Left kidney (tissue), 2 donors: ENCODE data around the gene SAMD8. TPM values are rescaled to one million over a fixed set of nuclear protein-coding genes. Genes with fewer than 3 reads are reported as not detected.
"Not testable (repeated sequence)": the region's sequence is repeated elsewhere in the genome, so short reads cannot be mapped to it uniquely, and the experiment has no call there.

ENCODE experiments used
- DNase-seq: peaks from one replicate; pipeline ENCODE4 v3.0.0-alpha.2; 2013
- polyA plus RNA-seq: library from polyadenylated mRNA; unstranded; fragments of 120-200 nt; gene quantifications from one replicate; pipeline ENCODE4 v1.2.1, GENCODE V29; 2013; ENCODE audit not compliant: insufficient read length

Gene SAMD8
- polyA plus RNA-seq, 1 donor, result 16.0 TPM

- no peak for DNase-seq
Measured at GRCh38 chr10:75195035-75195763, 83.7 kb downstream of the SAMD8 start.

DNA sequence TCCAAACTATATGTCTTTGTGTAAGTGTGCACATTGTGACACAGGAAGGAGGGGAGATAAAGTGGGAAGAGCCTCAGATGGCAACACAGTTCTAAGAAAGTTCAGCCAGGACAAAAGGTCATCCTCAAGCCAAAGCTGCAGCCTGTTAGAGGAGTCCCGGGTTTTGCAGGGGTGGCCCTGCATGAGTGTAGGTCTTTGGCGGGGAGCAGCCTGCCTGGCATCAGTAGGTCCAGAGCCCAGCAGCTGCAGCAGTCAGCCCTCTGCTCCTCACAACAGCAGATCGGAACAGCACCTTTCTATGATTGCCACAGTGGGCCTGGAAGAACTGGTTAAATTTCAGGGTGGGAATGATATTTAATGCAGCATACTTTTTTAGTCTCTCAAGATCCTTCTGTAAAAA is 85.6 kb downstream of the SAMD8 start:
- DNase-seq, result no peak

DNA sequence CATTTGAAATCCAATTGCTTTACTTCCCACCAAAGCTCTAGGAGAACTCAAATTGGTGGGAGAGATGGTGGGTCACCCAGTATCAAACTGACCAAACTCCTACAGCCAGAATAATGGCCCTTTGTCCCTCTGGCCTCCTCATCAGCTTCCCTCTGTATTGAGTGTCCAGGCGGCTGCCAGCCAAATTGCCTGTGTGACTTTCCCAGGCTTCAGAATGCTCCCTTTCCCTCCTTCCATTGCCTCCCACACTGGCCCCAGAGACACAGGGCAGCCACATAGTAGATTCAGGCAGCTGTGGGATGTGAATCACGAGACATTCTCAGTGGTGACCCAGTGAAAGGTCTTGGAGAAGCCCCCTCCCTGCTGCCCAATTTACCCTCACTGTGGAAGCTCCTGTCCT is 86.5 kb downstream of the SAMD8 start:
- no peak for DNase-seq

DNA sequence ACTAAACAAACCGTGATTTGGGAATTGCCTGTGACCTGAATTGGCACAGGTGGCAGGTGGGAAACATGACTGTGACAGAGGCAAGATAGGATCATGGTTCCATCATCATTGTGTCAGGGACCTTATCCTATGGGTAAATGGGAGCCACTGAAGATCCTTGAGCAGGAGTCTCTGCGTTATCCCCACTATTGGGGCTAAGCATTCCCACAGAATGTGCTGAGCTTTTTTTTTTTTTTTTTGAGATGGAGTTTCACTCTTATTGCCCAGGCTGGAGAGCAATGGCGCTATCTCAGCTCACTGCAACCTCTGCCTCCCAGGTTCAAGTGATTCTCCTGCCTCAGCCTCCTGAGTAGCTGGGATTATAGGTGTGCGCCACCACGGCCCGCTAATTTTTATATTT is 88.5 kb downstream of the SAMD8 start:
- DNase-seq, result not testable (repeated sequence)

DNA sequence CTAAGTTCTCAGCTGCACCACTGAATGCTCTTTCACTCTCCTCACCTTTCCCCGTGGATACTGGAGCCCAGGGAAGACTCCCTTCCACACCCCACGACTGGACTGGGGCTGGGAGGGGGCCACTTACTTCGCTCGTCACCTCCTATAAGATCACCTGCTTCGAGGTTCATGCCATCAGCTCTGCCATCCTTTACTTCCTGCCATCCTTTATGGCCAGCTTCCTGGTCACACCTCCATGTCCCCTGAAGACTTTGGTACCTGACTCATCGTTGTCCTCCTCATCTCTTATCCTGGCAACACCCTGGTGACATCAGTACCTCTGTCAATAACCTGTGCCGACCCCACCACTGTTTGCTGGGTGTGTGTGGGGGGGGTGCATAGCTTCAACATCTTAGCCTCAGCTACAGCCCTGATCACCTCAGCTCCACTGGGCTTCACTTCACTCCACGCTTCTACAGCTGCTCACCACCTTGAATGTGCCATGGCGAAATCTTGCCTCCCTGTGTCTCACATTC is 90.4 kb downstream of the SAMD8 start:
- DNase-seq, result no peak

- DNase-seq, result no peak
Measured at GRCh38 chr10:75202321-75203045, 91.0 kb downstream of the SAMD8 start.

DNA sequence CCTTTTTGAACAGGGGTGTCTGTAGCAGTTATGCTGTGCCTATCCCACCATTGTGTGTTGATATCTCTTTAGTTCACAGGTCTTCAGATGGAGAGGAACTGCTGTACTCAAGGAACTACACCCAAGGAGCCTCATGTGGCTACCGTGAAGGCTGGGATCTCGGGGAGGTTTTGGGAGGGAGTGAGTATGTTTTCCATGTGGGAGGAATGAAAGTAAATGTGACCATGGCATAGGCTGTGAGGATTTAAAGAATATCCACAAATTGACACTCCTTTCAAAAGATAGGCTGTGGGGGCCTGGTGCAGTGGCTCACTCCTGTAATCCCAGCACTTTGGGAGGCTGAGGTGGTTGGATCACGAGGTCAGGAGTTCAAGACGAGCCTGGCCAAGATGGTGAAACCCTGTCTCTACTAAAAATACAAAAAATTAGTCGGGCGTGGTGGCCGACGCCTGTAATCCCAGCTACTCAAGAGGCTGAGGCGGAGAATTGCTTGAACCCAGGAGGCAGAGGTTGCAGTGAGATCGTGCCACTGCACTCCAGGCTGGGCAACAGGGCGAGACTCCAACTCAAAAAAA is 91.7 kb downstream of the SAMD8 start:
- DNase-seq, result not testable (repeated sequence)

DNA sequence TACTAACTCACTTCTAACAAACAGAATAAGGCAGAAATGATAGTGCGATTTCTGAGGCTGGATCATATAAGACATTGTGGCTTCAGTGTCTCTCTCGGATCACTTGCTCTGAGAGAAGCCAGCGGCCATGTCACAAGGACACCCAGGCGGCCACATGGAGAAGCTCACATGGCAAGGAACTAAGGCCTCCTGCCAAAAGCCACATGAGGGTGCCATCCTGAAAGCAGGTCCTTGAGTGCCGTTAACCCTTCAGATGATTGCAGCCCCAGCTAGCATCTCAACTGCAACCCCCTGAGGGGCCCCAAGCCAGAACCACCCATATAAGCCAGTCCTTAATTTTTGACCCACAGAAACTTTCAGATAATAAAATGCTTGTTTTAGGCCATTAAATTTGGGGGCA is 92.3 kb downstream of the SAMD8 start:
- DNase-seq, result no peak

GRCh38 chr10:75205908-75206307 is 94.5 kb downstream of the SAMD8 start:
- no peak for DNase-seq

- DNase-seq, result not testable (repeated sequence)
Measured at GRCh38 chr10:75206638-75207037, 95.2 kb downstream of the SAMD8 start.

- no peak for DNase-seq
Measured at GRCh38 chr10:75207079-75207856, 95.8 kb downstream of the SAMD8 start.

GRCh38 chr10:75207857-75208144 is 96.3 kb downstream of the SAMD8 start:
- no peak for DNase-seq

DNA sequence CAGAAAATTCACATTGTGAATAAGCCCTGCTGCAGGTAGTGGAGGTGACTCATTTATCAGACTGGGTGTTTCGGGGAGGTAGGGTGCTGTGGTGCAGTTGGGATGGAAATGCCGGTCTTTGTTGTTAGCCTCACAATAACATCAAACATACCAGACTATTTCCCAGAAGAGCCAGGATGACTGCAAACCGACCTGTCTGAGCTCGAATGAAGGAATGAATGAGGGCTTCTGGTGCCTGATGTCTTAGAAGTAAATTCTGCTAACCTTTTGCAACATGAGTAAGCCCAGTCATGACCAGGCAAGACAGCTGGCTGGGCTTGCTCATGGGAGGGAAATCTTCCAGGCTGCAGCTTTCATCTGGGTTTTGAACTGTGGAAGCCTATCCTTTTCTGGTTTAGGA is 96.7 kb downstream of the SAMD8 start:
- no peak for DNase-seq

DNA sequence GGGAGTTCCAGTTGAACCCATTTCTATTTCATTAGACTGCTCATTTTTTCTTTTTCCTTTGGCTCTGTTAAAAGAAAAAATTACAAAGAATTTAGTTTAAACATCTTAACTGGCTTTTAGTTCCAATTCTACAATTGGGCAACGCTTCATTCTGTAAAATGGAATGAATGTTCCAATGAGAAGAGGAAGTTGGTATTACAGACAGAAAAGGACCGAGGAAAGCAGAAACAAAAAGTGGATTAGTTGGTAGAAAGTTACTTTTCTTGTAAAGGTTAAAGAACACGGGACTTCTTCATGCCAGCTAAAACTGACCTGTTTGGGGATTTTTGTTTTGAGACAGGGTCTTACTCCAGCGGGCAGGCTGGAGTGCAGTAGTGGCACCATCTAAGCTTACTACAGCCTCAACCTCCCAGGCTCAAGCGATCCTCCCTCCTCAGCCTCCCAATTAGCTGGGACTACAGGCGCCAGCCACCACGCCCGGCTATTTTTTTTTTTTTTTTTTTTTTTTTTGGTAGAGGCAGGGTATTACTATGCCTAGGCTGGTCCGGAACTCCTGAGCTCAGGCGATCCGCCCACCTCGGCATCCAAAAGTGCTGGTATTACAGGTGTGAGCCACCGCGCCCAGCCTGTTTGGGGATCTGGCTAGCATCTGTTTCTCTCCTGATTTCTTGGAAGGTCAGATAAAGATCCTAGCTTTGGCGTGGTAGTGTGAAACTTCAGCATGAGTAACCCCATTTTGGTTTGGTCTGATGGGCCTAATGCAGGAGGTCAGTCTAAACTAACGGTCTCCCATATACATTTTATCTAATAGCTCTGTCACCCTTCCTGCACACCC is 97.8 kb downstream of the SAMD8 start:
- no peak for DNase-seq

DNA sequence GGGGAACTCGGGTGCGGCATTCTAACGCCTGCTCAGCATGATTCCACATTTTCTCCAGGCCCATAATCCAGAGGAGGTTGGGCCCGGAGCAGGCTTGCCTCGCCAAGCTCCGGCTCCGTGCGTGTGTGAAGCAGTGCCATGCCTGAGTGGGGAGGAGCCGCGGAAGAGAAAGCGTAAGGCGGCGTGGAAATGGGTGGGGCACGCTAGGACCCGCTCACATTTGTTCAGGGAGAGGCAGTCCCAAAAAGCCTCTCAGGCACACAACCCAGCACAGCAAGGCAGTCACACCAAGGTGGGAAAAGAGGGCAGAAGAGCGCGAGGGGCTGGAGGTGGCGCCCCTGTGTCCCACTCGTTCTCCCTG is 98.4 kb downstream of the SAMD8 start:
- DNase-seq, result no peak

DNA sequence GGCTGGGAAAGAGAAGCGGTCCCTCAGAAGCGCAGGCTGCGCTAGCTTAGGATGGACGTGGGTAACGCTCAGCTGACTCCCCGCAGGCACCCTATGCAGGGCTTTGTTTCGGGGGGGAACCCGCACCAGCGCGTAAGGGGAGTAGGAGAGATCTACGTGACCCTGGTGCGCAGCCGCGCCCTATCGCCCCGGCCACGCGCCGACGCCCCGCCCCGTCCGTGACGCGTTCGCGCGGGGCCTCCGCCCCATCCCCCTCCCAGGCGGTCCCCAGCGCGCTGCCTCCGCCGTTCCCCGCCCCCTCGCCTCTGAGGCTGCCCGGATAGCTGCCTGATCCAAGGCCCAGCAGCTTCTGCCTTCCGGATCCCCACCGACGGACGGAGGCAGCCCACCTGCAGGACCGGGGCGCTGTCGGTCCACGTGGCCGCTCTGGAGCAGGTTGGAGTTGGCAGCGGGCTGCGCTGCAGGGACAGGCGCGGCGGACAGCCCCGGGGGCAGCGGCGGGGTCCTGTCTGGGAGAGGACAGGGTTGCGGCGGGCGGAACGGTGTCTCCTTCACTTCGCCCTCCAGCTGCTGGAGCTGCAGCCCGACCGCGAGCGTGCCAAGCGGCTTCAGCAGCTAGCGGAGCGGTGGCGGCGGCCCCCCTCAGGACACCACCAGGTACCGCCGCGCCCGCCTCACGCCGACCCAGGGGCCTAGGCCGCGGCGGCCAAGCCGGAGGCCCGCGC is 99.0 kb downstream of the SAMD8 start, which contains the start of gene VDAC2:
VDAC2 (plus strand) TSS at position 515 of the 725 bp plus-strand sequence. CDS start 363 bp downstream, outside the sequence.
- peak; percentile 86 for DNase-seq

DNA sequence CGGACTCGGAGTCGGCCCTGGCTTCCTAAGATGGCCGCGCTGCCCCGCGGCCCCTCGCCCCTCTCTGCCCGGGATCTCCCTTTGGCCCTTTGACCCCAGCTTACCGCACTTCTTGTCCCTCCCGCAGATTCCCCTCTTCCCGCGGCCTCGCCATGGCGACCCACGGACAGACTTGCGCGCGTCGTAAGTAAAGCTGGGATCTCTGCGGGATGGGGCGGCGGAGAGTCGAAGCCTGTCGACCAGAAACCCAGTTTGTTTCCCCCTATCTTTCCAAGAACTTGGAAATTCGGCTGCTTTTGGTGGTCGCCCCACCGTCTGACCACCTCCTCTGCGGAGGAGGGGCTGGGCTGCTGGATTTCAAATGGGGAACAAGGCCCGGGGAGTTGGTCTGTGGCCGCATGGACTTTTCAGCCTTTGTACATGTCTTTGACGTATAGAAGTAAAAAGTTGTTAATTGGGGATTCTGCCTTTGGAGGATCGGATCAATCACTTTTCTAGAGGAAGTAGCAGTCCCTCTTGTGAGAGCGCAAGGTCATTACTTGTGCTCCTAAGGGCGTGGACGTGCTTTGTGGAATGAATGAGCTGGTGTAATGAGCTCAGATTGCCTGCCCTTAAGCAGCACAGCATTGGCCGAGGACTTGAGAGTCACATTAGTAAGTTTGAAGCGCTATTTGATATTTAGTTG is 99.7 kb downstream of the SAMD8 start:
- no peak for DNase-seq

DNA sequence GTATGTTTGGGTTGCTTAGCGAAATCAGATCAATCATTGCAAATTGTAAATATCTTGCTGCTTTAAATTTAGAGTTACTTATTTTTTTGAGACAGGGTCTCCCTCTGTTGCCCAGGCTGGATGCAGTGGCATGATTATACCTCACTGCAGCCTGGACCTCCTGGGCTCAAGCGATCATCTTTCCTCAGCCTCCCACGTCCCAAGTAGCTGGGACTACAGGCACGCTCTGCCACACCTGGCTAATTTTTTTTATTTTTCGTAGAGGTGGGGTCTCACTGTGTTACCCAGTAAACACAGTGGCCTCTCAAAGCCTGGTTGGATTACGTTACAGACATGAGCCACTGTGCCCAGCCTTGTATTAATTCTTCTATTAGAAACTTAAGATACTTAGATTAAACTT is 100.9 kb downstream of the SAMD8 start:
- DNase-seq, result no peak

DNA sequence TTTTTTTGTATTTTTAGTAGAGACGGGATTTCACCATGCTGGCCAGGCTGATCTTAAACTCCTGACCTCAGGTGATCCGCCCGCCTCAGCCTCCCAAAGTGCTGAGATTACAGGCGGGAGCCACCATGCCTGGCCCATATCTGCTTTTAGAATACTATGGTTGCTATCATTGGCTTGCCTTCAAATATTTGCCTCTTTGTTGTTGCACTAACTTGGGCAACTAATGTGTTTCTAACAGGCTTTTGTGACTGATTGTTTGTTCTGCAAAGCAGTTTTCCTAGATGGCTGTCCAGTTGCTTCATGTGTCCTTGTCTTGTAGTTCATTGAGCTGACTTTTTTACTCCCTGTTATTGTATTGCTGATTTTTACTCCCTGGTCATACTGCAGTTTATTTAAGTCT is 108.8 kb downstream of the SAMD8 start:
- DNase-seq, result no peak

DNA sequence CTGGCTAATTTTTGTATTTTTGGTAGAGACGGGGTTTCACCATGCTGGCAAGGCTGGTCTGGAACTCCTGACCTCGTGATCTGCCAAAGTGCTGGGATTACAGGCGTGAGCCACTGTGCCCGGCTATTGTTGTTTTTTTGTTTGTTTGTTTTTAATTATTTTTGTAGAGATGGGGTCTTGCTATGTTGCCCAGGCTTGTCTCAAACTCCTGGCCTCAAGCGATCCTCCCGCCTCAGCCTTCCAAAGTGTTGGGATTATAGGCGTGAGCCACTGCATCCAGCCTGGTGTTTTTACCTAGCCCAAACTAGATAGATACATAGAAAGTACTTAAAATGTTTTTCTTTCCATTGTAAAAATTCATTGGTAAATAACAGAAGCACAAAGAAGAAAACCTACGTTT is 110.0 kb downstream of the SAMD8 start:
- not testable (repeated sequence) for DNase-seq
